Stimulated activated CD4-positive, alpha-beta T cell treated with anti-CD3 and anti-CD28 coated beads, Interleukin-2, amount 100 ng/mL, for 4 hours (primary cell): ENCODE measurements around the gene EIF4EBP2.

ENCODE experiments used
- DNase-seq: peaks from one replicate; pipeline ENCODE4 v3.0.0-alpha.2; 2020; ENCODE audit warnings: low read depth

The EIF4EBP2 gene

GRCh38 chr10:70432561-70433263, 28.8 kb downstream of the EIF4EBP2 start:
- no peak for DNase-seq

DNA sequence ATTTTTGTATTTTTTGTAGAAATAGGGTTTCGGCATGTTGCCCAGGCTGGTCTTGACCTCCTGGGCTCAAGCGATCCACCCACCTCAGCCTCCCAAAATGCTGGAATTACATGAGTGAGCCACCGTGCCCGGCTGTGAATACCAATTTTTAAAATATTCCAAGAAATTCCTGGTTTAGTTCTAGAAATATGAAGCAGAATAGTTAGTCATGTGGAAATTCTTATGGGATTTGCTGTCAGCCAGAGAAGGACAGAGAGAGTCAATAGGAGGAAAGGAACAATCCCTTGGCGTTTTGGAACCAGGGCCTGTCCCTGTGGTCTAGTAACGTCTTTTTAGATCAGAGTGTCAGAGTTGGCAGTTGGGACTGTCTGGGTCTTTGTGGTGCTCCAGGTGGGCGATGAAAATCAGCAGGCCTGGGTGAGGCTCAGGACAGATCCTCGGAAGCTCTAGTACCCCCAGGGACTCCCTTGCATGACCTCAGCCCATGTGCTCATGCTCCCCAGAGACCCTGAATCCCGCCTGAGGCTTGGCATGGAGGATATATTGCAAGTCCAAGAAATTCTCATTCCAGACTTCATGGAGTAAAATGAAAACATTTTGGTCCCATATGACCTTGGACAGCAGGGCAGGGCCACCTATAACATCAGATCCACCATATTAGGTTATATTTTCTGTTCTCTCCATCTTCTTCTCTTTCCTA, 29.8 kb downstream of the EIF4EBP2 start:
- DNase-seq: no peak

DNA sequence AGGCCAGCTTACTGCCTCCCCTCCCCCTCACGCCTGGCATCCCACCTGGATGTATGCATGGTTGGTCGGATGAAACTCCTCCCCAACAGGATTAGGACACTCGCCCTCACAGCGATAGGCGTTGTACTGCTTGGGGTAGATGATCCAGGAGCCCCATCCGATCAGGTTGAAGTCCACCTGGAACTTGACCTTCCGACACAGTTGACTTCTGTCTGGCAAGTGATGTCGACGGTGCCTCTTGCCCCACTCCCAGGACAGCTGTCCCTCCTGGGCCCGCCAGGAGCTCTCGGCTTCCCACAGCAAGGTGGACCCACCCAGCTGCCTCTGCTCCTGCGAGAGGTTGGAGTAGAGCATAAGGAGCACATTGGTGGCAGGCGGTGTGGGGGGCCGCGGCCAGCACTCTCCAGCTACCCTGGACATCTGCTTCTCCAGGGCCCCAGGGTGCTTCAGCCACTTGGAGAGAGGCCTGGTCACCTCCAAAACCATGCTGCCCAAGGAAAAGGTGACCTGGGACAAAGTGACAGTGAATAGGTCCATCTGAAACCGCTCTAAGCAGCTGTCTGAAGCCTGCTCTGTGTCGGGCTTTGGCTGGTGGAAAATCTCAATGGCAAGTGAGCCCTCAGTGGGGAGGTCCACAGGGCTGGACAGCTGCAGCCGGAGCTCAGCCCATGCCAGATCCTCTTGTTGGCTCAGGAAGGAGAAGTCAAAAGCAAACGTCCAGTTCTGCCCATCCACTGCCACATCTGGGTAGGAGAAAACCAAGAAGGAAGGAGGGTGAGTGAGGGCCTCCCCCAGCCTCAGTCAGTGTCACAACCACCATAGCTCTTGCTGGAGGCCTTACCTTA, 31.5 kb downstream of the EIF4EBP2 start:
- no peak for DNase-seq

DNA sequence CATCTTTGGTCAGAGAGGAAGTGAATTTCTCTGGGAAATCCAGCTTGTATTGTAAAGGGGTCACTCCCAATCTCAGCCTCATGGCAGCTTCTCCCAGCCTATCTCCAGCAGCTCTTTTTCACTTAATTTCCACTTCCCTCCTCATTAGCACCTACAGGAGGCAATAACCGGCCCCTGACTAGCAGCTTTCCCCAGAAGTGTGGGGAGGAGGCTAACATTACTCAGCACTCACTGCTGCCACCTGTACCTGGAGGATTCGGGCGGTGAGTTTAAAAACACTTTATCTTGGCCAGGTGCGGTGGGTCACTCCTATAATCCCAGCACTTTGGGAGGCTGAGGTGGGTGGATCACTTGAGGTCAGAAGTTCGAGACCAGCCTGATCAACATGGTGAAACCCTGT, 33.8 kb downstream of the EIF4EBP2 start:
- DNase-seq: no peak

DNA sequence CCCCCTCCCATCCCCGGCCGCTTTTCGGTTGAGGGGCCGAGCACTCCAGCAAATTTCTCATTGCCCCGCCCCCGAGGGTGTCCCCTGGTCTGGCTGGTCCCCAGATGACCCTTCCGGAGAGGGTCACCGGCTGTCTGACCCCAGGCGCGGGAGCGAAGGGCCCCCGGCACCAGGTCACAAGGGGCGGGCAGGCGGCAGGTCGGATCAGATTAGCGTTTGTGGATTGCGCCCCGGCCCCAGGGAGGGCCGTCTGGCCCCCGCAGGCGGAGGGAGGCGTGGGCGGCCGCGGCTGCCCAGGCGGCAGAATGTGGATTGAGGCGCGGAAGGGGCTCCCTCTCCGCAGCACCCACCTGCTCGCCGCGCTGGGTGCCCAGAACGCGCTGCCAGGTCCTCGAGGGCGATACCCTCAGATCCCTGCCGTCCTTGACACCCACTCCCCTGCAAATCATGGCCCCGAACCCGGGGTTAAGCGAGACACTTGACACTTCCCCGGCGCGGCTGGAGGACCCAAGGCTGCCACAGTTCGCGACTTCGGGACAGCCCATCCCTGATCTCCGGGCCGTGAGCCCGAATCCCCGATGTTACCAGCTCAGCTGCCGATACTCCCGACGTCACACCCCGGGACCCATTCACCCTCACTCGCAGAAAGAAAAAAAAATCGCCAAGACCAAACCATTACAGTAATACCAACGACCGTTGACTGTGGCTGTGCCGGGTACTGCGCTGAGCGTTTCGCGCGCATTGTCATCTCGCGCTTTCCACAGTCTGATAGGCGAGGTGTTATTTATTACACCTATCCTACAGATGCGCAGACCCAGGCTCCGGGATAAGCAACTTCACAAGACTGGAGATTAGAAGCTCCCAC, 36.6 kb downstream of the EIF4EBP2 start:
- DNase-seq: no peak

GRCh38 chr10:70441161-70441894, 37.4 kb downstream of the EIF4EBP2 start, which contains the start of gene NODAL:
Gene NODAL (minus strand): TSS chr10:70441681. CDS start chr10:70441667, 14 bp downstream.
- no peak for DNase-seq

DNA sequence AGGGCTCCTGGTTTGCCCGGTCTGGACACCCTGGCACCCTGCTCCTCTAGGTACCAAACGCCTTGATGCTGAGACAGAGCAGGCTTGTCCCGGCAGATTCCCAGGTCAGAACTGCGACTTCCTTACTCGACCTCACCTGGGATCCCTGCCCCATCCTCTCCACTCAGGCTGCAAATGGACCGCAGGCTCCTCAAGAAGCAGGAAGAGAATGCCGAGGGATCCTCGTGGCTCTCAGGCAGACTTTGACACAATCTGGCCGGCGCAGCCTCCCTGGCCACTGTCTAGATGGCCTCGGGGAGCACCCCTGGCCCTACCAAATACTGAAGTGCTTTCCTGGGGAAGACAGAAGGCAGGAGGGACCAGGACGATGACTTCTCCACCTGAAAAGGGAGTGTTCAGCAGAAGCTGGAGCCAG, 38.0 kb downstream of the EIF4EBP2 start:
- no peak for DNase-seq

DNA sequence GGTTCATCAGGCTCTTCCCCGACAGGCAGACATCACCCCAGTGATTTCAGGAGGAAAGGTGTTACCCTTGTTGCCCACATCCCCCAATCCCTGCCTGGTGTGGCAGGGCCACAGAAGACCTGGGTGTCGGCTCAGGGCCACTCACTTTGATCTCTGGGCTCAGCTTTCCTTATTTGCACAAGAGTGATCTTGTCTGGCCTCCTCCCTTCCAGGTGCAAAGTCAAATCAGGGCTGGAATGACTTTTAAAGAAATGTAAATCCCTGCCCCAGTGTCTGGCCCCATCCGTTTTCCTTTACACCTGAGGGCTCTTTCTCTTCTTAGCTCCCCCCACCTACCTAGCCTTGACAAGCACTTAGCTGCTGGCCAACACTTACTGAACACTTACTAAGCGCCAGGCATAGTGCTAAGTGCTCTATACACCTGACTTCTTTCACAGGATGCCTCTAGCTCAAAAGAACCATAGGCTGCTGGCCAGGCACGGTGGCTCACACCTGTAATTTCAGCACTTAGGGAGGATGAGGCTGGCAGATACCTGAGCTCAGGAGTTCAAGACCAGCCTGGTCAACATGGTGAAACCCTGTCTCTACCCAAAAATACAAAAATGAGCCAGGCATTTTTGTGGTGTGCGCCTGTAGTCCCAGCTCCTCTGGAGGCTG, 38.5 kb downstream of the EIF4EBP2 start:
- DNase-seq: no peak

GRCh38 chr10:70444744-70445143, 40.8 kb downstream of the EIF4EBP2 start:
- no peak for DNase-seq

DNA sequence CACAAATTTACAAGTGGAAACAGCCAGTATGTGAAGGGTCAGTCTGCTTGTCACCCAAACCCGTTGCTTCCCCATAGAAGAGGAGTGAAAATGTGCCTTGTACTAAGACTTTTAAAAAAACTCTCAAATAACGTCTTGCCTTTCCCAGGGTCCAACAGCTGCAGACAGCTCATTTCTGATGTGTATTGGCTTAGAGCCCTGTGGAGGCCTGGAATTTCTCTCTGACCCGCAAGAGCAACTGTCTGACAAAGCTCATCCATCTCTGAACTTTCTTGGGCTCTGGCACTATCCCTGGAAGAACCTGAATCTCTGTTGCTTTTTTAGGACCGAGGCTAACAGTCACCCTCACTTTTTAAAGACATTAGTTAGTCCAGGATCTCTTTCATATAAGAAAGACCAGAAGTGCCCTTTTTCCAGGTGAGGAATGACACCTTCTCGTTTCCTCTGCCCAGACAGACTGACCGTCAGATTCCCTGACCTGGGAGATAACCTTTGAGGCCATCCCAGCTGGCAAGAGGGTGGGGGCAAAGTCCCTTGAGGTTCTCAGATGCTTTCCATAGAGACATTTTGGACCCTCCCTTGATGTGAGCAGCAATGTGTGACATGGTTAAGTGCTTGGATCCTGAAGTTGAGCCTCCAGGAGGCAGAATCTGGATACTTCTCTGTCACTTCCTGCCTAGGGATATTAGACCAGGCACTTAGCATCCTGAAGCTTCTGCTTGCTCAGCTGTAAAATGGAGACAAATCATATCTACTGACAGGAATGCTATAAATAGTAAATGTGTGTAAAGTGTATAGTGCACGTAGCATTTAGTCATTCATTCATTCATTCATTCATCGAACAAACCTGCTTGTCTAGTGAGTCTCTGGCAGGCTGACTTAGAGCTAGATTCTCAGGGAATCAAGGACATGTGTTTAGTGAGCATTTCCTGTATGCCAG, 42.0 kb downstream of the EIF4EBP2 start:
- DNase-seq: no peak

DNA sequence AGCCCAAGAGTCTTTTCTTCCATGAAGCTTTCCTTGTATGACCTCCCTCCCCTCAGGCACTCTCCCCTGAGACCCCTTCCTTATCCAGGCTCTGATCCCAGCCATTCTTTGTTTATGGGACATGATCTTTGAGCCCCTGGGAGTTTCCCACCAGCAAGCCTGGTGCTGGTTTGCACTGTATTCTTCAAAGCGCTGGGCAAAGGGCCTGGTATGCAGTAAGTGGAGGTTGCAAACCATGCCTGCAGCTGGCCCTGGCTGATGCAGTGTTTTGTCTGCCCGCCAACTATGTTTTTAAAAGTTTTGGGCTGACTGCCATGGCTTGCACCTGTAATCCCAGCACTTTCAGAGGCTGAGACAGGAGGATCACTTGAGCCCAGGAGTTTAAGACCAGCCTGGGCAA, 44.3 kb downstream of the EIF4EBP2 start:
- DNase-seq: no peak

- no peak for DNase-seq
Measured at GRCh38 chr10:70455213-70455630, 51.3 kb downstream of the EIF4EBP2 start.

DNA sequence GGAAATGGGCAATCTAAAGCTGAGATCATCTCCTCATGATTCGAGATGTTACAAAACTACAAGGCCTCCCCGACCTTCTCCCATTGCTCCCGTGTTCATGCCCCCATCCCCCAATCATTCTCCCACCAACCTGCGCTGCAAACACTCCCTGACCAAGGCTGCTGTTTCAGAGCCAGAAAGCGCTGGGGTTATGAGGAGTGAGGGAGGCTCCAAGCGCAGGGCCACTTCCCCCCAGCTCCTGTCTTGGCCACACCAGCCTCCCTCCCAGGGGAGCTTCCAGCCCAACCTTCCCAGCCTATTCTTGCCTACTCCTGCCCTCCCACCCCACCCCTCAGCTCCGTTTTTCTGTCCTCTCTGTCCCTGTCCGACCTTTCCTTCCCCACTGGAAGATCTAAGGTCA, 52.2 kb downstream of the EIF4EBP2 start:
- no peak for DNase-seq

DNA sequence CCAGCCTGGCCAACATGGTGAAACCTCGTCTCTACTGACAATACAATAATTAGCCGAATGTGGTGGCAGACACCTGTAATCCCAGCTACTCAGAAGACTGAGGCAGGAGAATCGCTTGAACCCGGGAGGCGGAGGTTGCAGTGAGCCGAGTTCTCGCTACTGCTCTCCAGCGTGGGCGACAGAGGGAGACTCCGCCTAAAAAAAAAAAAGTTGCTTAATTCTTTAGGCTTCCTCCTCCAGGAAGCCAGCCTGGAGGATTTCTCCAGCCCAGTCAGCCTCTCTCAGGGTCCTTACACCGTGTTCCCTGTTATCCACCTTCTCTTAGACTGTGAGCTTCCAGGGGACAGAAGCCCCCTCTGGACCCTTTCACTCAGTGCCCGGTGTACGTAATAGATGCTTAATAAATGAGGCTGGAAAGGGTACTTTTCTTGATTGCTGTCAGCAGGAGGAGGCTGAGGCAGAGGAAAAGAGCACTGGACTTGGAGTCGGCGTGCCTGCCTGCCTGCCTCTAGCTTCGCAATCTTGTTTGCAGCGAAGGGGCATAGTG, 53.9 kb downstream of the EIF4EBP2 start:
- no peak for DNase-seq

DNA sequence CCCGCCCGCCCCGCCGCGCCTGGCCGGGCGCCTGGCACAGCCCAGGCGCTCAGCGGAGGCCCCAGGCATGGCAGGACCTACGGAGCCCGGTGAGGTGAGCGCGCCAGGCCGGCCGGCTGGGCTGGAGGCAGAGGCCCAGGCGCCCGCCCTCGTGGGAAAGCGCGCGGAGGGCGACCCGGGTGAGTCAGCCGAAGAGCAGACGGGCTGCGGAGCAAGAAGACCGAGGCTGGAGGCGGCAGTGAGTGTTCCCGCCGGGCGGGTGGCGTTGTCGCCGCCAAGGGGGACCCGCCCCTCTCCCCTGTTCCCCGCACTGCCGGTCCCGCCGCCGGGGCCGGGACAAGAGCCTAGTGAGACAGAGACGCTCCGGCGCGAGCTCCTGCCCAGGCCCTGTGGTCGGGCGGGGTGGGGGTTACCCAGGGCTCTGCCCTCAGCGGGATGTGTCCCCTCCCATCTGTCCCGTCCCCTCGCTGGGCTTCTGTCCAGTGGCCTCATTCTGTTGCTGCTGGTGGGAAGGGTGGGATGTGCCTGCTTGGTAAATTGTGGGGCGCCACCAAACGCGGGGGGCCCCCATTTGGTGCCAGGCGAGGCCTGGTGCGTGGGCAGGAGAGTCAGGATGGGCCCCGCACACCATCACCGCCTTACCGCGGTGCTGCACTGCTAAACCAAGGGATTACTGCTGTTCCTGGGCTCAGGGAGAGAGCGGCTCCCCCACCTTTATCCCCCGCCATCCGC, 54.5 kb downstream of the EIF4EBP2 start:
- DNase-seq: peak; percentile 63

GRCh38 chr10:70459061-70459773, 55.3 kb downstream of the EIF4EBP2 start:
- DNase-seq: no peak

- DNase-seq: no peak
Measured at GRCh38 chr10:70459774-70460490, 56.0 kb downstream of the EIF4EBP2 start.
